Astrocyte of the cerebellum (primary cell): ENCODE results near the gene YRDC.

Source experiments
- DNase-seq: peaks from one replicate; pipeline ENCODE4 v3.0.0-alpha.2; 2011; ENCODE audit warnings: low read depth
- H3K4me3 ChIP-seq: 2 replicates; pipeline ENCODE4 v1.5.1; 2011; ENCODE audit warnings: mild to moderate bottlenecking, low read depth, low read length, moderate library complexity
- in situ Hi-C: cut with HindIII; loops from 2 replicates; pipeline ENCODE4 v1.10.0; 2017; ENCODE audit warnings: low sequenced_read_pairs
- TF ChIP-seq, protein P1 (sequence below): IDR thresholded peaks from 2 replicates; pipeline ENCODE4 v1.5.1; 2012; ENCODE audit warnings: low read length, low read depth, moderate library complexity, mild to moderate bottlenecking; ENCODE audit errors: missing control alignments

The YRDC gene

DNA sequence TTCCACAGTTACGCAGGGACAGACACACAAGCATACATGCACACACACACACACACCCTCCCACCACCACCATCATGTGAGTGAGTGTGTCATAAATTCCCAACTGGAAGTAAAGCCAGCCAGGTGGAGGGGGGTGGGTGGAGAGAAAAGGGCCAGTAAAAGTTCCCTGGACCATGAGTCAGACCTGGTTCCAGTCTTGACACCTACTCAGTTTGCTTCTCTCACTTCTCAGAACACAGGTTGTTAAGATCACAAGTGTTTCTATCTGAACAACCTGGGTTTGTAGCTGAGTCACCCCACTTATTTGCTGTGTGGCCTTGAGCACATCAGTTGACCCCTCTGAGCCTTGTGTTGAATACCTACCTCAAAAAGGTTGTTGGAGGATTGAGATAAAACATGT, 52.7 kb downstream of the YRDC start:
- TF ChIP-seq, protein P1, sequence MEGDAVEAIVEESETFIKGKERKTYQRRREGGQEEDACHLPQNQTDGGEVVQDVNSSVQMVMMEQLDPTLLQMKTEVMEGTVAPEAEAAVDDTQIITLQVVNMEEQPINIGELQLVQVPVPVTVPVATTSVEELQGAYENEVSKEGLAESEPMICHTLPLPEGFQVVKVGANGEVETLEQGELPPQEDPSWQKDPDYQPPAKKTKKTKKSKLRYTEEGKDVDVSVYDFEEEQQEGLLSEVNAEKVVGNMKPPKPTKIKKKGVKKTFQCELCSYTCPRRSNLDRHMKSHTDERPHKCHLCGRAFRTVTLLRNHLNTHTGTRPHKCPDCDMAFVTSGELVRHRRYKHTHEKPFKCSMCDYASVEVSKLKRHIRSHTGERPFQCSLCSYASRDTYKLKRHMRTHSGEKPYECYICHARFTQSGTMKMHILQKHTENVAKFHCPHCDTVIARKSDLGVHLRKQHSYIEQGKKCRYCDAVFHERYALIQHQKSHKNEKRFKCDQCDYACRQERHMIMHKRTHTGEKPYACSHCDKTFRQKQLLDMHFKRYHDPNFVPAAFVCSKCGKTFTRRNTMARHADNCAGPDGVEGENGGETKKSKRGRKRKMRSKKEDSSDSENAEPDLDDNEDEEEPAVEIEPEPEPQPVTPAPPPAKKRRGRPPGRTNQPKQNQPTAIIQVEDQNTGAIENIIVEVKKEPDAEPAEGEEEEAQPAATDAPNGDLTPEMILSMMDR: no peak
- DNase-seq: no peak
- in situ Hi-C loops: no loop called here
- H3K4me3 ChIP-seq: no peak overlapping the region

- in situ Hi-C loops: no loop called here
- no peak for DNase-seq
- TF ChIP-seq, protein P1: no peak
- no peak overlapping the region for H3K4me3 ChIP-seq
These were observed 54.3 kb downstream of the YRDC start for GRCh38 chr1:37753473-37754321.
